ENCODE measurements around the gene ZNF761.
A peak's percentile ranks its signal among the peaks of the same experiment; 100 is the strongest.
"Not testable (repeated sequence)": the region's sequence is repeated elsewhere in the genome, so short reads cannot be mapped to it uniquely, and the experiment has no call there.

The ZNF761 gene

DNA sequence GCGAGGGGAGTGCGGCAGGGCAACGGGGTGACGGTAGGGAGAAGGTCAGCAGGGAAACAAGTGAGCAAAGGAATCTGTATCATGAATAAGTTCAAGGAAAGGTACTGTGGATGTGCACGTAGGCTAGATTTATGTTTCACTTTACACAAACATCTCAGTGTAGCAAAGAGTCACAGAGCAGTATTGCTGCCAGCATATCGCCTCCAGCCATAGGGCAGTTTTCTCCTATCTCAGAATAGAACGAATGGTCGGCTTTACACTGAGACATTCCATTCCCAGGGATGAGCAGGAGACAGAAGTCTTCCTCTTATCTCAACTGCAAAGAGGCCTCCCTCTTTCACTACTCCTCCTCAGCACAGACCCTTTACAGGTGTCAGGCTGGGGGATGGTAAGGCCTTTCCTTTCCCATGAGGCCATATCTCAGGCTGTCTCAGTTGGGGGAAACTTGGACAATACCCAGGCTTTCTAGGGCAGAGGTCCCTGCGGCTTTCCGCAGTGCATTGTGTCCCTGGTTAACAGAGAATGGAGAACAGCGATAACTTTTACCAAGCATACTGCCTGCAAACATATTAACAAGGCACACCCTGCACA is 28.4 kb downstream of the ZNF761 start:
- not testable (repeated sequence) for DNase-seq

DNA sequence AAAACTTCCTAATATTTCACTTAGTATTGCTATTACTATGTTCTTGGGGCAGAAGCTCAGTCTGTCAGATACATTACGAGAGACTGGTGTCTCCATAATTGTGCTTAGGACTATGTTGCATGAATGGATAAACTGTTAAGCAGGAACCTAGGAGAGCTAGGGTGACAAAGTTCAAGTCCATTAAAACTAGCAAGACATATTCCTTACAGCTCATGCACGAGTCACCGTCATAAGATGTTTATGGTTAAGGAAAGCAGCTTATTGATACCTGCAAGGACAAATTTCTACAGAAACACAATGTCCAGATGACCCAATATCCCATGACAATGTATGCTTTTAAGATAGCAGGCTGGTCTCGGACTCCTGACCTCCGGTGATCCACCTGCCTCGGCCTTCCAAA is 30.1 kb downstream of the ZNF761 start:
- DNase-seq, result no peak

DNA sequence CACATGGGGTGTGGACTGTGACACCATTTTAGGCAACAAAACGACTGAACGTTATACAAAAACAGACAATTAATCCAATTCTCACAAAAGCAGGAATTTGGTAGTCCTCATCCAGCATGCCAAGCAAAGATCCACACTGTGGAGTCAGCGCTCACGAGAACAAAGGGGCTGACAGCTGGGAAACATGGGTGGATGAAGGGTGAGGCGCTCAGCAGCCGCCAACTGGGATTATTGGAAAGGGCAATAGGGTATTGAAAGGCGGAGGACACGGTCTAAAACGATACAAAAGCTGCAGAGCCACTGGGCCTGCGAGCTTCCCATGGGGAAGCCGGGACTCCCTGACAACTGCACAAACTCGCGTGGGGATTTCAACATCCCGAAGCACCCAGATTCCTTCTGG is 31.1 kb downstream of the ZNF761 start:
- DNase-seq, result no peak

DNA sequence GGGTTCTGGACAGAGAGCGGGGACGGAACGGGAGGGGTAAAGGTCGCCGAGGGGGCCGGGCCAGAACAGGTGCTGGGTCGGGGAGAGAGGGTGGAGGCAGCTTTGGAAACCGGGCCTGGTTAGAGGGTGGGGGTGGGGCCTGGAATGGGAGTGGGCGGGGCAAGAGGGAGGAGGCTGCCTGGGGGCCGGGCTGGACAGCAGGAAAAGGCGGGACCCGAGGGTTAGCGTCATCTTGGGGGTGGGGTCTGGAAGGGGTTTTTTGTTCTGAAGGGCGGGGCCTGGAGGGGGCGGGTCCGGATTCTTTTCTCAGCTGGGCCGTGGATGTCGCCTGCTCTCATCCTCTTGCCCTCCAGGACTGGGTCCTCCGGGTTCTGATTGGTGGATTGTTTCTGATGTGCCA is 31.5 kb downstream of the ZNF761 start:
- DNase-seq, result no peak

DNA sequence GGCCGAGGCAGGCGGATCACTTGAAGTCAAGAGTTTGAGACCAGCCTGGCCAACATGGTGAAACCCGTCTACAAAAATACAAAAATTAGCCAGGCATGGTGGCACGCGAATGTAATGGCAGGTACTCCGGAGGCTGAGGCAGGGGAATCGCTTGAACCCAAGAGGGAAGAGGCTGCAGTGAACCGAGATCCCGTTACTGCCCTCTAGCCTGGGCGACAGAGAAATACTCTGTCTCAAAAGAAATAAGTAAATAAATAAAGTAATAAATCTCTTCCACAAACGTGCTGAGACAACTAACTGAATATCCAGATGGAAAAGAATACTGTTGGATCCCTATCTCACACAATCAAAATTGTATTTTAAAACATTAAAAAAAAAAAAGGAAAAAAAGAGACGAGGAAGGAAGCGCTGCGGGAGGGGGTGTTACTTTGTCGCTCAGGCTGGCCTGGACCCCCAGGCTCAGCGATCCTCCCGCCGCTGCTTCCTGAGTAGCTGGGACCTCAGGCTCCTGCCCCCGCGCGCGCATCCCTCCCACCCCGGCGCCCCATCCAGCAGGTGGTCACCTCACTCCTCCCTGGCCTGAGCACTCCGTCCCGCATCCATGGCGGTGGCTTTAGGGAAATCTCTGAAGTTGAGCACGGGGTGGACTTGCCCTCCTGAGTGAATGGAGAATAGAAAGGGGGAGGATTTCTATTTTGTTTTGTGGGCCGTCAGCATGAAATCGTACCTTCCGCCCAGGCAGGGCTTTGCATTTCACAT is 35.1 kb downstream of the ZNF761 start:
- DNase-seq, result no peak

DNA sequence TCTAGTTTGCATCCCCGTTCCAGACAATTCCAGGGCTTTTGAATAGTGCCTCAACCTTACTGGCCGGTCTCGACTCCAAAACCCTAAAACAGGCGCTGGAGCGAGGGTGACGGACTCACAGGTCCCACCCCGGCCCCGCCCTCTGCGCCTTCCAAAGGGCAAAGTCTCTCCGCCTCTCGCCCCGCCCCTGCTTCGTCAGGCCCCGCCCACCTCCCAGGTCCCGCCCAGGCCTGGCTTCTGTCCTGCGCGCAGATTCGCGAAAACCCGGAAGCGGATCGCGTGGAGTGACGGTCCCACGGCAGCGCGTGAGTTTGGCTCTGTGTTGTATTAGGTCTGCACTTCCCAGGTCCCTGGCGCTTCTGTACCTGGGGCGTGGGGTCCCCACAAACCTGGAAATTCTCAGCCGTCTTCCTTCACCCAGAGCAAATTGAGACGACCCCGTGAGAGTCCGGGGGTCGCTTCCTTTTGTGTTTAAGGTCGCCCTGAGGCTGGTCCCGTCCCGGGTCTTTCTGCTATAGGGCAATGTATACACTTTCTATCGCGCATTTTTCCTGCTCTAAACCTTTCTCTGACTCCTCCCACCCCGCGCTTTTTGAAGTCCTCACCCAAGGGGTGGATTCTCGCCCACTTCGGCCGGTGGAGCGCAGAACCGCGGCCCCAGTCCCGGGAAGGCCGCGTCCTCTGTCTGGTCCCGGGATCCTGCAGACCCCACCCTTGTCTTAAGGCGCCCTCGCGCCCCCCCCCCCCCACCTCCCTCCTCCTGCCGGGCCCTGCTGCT is 35.9 kb downstream of the ZNF761 start, which contains the start of gene ZNF813:
ZNF813 (plus strand) TSS at position 249 of the 778 bp plus-strand sequence. CDS start 16,090 bp downstream, outside the sequence.
- DNase-seq, result peak; percentile 80

DNA sequence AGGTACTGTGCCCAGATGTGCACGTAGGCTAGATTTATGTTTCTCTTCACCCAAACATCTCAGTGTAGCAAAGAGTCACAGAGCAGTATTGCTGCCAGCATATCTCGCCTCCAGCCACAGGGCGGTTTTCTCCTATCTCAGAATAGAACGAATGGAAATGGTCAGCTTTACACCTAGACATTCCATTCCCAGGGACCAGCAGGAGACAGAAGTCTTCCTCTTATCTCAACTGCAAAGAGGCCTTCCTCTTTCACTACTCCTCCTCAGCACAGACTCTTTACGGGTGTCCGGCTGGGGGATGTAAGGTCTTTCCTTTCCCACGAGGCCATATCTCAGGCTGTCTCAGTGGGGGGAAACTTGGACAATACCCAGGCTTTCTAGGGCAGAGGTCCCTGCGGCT is 36.8 kb downstream of the ZNF761 start:
- not testable (repeated sequence) for DNase-seq

DNA sequence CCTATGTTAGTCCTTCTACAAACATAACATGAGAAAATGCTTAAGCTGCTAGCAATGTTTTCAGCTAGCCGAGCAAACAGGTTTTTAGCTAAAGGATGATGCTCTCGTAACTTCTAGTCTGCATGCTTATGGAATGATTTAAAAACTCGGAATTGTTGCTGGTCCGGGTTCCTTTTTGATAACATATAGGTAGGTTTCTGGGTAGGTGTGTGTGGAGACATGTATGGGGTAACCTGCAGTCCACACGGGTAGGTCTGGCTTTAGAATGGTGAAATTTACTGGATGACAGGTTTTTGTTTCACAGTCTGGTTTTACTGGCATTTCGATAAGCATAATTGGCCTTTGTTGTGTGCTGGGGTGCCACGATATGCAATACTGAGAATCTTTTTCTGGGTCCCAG is 40.1 kb downstream of the ZNF761 start:
- DNase-seq, result no peak

DNA sequence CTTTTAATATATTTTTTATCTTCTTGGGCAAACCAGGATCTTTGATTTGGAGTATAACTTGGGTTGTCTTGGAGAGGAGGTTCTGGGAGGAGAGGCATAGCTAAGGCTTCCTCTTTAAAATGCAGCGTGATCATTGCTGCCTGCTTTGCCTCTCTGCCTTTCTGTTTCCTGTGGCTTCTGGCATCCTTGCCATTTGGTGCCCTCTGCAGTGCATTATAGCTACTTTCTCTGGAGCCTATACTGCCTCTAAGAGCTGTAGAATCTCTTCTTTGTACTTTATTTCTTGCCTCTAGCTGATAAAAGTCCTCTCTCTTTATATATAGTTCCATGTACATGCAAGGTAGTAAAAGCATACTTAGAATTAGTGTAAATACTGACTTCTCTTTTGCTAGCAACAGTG is 43.0 kb downstream of the ZNF761 start:
- not testable (repeated sequence) for DNase-seq

DNA sequence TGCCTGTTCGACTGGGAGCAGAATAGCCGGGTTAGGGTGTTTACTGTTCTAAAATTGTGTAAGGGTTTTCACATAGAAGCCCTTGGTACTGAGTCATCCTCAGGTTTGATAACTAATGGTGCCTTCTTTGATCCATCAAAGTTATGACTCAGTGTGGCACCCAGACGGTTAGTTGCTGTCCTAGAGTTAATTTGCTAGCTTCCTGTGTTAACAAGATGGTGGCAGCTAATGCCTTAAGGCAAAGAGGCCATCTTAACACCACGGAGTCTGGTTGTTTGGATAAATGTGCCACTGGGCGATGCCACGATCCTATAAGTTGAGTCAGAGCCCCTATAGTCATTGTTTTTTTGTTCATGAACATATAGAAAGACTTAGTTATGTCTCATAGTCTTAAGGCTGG is 43.7 kb downstream of the ZNF761 start:
- not testable (repeated sequence) for DNase-seq

DNA sequence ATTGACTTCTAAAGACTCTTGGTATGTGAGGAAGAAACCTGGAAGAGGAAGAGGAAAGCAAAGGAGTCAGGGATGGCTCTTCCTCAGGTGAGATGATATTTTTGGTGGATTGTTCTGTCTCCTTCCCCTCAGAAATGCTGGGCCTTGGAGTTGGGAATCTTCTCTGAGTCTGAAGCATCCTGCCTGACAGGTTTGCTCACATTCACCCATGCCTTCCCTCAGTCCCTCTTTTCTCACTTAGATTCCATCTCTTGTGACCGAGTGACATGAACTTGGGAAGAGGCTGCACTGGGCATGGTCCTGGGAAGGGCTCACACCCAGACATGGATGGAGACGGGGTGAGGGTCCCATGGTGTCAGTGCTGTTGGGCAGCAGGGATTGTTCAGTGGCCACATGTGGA is 52.0 kb downstream of the ZNF761 start:
- DNase-seq, result not testable (repeated sequence)

DNA sequence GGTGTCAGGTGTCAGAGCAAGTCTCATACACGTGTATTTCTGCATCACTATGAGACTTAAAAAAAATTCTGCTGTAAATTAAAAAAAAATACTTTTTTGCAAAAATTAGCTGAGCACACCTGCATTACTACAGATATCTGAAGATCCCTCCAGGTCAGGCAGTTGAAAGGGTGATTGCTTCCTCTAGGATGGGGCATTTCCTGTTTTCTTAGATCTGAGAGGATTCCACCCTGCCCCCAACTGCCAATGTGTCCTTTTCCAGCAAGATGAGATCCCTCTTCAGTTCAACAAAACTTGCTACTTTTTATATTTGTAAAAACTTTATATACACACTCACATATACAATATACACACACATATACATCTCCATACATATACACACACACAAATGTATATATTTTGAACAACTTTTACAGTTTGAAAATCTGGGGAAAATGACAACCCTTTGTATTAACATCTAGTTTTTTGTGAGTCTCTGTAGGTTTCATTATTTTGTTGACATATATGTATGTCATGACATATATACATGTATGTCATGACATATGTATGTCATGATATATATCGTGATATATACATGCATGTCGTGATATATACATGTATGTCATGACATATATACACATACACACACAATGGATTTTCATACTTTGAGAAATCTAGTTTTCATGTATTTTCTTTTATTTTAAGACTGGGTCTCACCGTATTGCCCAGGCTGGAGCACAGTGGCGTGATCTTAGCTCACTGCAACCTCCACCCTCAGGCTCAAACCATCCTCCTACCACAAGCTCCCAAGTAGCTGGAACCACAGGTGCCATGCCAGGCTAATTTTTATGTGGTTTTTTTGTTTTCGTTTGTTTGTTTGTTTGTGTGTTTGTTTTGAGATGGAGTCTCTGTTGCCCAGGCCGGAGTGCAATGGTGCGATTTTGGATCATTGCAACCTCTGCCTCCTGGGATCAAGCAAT is 53.5 kb downstream of the ZNF761 start:
- DNase-seq, result no peak

DNA sequence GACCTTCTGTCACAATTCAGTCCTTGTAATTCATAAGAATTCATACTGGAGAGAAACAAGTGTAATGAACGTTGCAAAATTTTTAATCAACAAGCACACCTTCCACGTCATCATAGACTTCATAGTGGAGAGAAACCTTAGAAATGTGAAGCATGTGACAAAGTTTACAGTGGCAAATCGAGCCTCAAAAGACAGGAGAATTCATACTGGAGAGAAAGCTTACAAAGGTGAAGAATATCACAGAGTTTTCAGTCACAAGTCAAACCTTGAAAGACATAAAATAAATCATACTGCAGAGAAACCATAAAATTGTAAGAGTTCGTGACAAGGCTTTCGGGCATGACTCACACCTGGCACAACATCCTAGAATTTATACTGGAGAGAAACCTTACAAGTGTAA is 60.4 kb downstream of the ZNF761 start:
- no peak for DNase-seq

DNA sequence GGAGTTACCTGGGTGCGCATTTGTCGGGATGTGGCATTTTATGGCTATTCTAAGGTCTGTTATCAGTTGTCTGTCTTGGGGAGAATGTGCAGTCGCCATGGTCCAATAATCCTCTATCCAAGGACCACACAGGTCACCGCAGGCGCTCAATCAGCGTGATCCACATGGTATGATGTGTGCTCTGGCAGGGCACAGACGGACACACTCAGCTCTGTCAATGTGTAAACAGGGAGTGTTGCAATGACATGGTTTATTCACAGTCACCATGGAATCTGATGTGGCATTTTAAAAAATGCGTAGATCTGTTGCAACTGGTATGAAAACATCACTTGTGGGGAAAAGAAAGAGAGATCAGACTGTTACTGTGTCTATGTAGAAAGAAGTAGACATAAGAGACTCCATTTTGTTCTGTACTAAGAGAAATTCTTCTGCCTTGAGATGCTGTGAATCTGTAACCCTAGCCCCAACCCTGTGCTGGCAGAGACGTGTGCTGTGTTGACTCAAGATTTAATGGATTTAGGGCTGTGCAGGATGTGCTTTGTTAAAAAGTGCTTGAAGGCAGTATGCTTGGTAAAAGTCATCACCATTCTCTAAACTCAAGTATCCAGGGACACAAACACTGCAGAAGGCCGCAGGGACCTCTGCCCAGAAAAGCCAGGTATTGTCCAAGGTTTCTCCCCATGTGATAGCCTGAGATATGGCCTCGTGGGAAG is 65.7 kb downstream of the ZNF761 start:
- DNase-seq, result not testable (repeated sequence)

DNA sequence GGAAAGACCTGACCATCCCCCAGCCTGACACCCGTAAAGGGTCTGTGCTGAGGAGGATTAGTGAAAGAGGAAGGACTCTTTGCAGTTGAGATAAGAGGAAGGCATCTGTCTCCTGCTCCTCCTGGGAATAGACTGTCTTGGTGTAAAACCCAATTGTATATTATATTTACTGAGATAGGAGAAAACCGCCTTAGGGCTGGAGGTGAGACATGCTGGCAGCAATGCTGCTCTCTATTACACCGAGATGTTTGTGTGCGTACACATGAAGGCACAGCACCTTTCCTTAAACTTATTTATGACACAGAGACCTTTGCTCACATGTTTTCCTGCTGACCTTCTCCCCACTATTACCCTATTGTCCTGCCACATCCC is 66.2 kb downstream of the ZNF761 start:
- not testable (repeated sequence) for DNase-seq

DNA sequence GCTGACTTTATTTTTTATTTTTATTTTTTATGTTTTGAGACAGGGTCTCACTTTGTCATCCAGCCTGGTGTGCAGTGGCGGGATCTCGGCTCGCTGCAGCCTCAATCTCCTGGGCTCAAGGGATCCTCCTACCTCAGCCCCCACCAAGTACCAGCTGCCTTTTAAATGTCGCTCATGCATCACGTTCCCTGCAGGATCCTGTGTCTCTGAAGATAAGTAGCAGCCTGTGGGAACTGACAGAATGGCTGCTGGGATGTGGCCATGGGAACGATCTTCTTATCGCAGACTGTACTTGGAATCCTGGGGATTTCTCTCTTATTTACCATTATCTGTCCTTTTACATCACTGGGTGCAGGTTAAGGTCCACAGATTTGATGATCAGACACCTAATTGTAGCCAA is 71.4 kb downstream of the ZNF761 start:
- not testable (repeated sequence) for DNase-seq

DNA sequence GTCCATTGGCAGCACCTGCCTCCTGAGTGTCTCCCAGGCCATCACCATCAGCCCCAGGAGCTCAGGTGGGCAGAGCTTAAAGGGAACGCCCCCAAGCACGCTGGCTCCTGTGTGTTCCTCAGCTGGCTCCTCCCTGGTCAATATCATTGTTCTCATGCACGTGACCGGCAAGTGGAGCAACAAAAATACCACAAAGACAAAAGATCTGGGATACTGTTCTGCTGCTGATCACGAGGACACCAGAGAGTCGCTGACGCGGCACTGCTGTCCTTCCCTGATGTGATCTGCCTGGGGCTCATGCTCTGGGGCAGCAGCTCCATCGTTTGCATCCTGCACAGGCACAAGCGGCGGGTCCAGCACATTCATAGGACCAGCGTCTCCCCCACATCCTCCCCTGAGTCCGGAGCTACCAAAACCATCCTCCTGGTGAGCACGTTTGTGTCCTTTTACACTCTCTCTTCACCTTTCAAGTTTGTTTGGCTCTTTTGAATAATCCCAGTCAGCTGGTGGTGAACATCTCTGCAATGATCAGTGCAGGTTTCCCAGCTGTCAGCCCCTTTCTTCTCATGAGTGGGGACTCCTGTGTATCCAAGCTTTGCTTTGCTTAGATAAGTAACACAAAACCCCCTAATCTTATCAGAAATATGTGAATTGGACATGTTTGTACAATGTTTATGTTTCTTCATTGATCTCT is 72.0 kb downstream of the ZNF761 start:
- not testable (repeated sequence) for DNase-seq

DNA sequence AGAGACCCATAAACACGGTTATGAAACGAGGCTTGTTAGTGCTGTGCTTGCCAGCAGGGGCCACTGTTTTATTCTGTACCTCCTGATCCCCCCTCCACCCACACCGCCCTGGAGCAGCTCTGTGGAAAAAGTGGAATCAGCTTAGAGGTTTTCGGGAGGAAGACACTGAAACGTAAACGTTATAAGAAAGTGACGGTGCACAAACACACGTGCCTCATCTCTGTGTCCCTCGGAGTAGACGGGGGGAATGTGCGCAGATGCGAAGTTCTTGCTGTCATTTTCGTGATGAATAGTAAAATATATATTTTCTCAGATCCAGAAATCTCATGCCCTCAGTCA is 72.5 kb downstream of the ZNF761 start:
- not testable (repeated sequence) for DNase-seq

DNA sequence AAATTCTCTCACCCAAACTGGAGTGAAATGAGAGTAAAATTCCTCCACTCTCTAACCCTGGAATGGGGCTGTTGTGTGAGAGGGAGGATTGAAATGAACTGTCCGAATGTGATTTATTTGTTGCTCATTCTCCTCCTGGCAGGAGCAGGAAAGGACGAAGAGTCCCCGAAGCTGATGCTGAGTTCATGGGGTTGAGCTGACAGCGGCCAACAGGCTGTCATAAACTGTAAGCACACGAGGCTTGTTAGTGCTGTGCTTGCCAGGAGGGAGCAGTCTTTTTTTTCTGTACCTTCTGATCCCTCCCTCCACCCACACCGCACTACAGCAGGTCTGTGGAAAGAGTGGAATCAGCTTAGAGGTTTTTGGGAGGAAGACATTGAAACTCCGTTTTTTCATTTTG is 73.1 kb downstream of the ZNF761 start:
- no peak for DNase-seq

DNA sequence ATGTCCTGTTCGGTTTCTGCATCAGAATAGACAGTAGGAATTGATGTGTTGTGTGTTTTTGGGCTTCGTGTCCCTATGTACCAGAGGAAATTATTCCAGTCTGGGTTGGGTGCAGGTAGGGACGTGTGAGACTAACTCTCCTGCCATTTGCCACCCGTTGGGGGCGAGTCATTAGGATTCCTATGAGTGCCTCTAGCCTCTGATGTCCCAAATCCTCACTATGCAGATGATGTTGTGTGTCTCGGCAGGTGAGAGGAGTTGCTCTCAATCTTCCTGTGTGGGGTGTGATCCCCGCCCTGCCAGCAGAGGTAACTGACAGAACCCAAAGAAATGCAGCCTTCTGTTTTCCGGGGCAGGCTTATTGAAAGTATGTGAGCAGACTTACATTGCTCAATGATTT is 74.9 kb downstream of the ZNF761 start:
- DNase-seq, result no peak

Data from fibroblast of skin of back (primary cell).